ENCODE results near the gene FGGY.
A peak's percentile ranks its signal among the peaks of the same experiment; 100 is the strongest.
"Not testable (repeated sequence)": the region's sequence is repeated elsewhere in the genome, so short reads cannot be mapped to it uniquely, and the experiment has no call there.

FGGY gene

GRCh38 chr1:59289570-59289969 lies 7.3 kb upstream of the FGGY start:
- no peak for DNase-seq (ENCODE audit: low spot score)

GRCh38 chr1:59290193-59290949 lies 6.5 kb upstream of the FGGY start:
- peak; percentile 37 for DNase-seq (ENCODE audit: low spot score)

- no peak for DNase-seq (ENCODE audit: low spot score)
Measured at GRCh38 chr1:59291561-59291960, 5.3 kb upstream of the FGGY start.

GRCh38 chr1:59292562-59292961 lies 4.3 kb upstream of the FGGY start:
- peak; percentile 32 for DNase-seq (ENCODE audit: low spot score)

GRCh38 chr1:59293206-59293605 lies 3.7 kb upstream of the FGGY start:
- DNase-seq (ENCODE audit: low spot score), result no peak

- DNase-seq (ENCODE audit: low spot score), result no peak
Measured at GRCh38 chr1:59293849-59294248, 3.0 kb upstream of the FGGY start.

GRCh38 chr1:59294423-59294822 lies 2.5 kb upstream of the FGGY start:
- DNase-seq (ENCODE audit: low spot score), result no peak

GRCh38 chr1:59295618-59296017 lies 1.3 kb upstream of the FGGY start:
- DNase-seq (ENCODE audit: low spot score), result no peak

- DNase-seq (ENCODE audit: low spot score), result no peak
Measured at GRCh38 chr1:59298026-59298583, 1.2 kb downstream of the FGGY start.

GRCh38 chr1:59298710-59299346 lies 1.9 kb downstream of the FGGY start:
- DNase-seq (ENCODE audit: low spot score), result no peak

- not testable (repeated sequence) for DNase-seq (ENCODE audit: low spot score)
Measured at GRCh38 chr1:59299670-59300069, 2.8 kb downstream of the FGGY start.

GRCh38 chr1:59302297-59302696 lies 5.4 kb downstream of the FGGY start:
- DNase-seq (ENCODE audit: low spot score), result no peak

- no peak for DNase-seq (ENCODE audit: low spot score)
Measured at GRCh38 chr1:59302871-59303270, 6.0 kb downstream of the FGGY start.

- DNase-seq (ENCODE audit: low spot score), result no peak
Measured at GRCh38 chr1:59305188-59305587, 8.3 kb downstream of the FGGY start.

- no peak for DNase-seq (ENCODE audit: low spot score)
Measured at GRCh38 chr1:59307591-59307990, 10.7 kb downstream of the FGGY start.

GRCh38 chr1:59308839-59309238 lies 11.9 kb downstream of the FGGY start:
- DNase-seq (ENCODE audit: low spot score), result no peak

GRCh38 chr1:59309392-59309791 lies 12.5 kb downstream of the FGGY start:
- DNase-seq (ENCODE audit: low spot score), result no peak

GRCh38 chr1:59309795-59310548 lies 13.1 kb downstream of the FGGY start:
- DNase-seq (ENCODE audit: low spot score), result no peak

- no peak for DNase-seq (ENCODE audit: low spot score)
Measured at GRCh38 chr1:59310549-59311250, 13.8 kb downstream of the FGGY start.

- no peak for DNase-seq (ENCODE audit: low spot score)
Measured at GRCh38 chr1:59314776-59315528, 18.1 kb downstream of the FGGY start.

All from activated CD4-positive, alpha-beta T cell treated with anti-CD3 and anti-CD28 coated beads, Interleukin-2, Interleukin-4, amounts not matched to agents 100 ng/mL and 50 ng/mL, durations not matched to agents 16 hours and 8 hours (primary cell).